Activated T-helper 17 cell treated with anti-CD3 and anti-CD28 coated beads, Interleukin-2, amount 50 U/mL, for 72 hours (primary cell): ENCODE results near the gene TMEM11. TPM values are rescaled to one million over a fixed set of nuclear protein-coding genes. Genes with fewer than 3 reads are reported as not detected.

Experiments used
- ATAC-seq: fragments of 150-1000 bp; cut with Tn5 transposase; replicated peaks from 2 replicates; pipeline ENCODE4 v1.10.0; 2021; ENCODE audit warnings: mild to moderate bottlenecking, moderate library complexity
- H3K27ac Mint-ChIP-seq: one replicate; pipeline ENCODE4 v1.8.0; 2022; ENCODE audit warnings: mixed read lengths
- H3K27me3 Mint-ChIP-seq: one replicate; pipeline ENCODE4 v1.8.0; 2022; ENCODE audit warnings: mixed read lengths
- H3K36me3 Mint-ChIP-seq: one replicate; pipeline ENCODE4 v1.8.0; 2022; ENCODE audit warnings: low read depth, mild to moderate bottlenecking, mixed read lengths
- H3K4me1 Mint-ChIP-seq: one replicate; pipeline ENCODE4 v1.8.0; 2022; ENCODE audit warnings: mixed read lengths
- H3K4me3 Mint-ChIP-seq: one replicate; pipeline ENCODE4 v1.8.0; 2022; ENCODE audit warnings: mild to moderate bottlenecking, mixed read lengths
- H3K9me3 Mint-ChIP-seq: one replicate; pipeline ENCODE4 v1.8.0; 2022; ENCODE audit warnings: mixed read lengths
- total RNA-seq, 2 donors: library from RNA; stranded (reverse); gene quantifications; one replicate each; pipeline ENCODE4 v1.2.3, GENCODE V29; 2022

Gene TMEM11
- total RNA-seq, 2 donors from 2014 or later, result 14.3 to 28.5 TPM

- no peaks in the 10 kb centered on the region for H3K4me1 Mint-ChIP-seq
- H3K36me3 Mint-ChIP-seq, result no peaks in the 10 kb centered on the region
- H3K27me3 Mint-ChIP-seq, result no peaks in the 10 kb centered on the region
- H3K4me3 Mint-ChIP-seq, result no peak overlapping the region
- no peaks in the 10 kb centered on the region for H3K9me3 Mint-ChIP-seq
- ATAC-seq, result no peak
- no peak overlapping the region for H3K27ac Mint-ChIP-seq
Measured at GRCh38 chr17:21247552-21248258, 33.7 kb upstream of the TMEM11 start.

GRCh38 chr17:21246698-21247097 lies 32.7 kb upstream of the TMEM11 start:
- no peak overlapping the region for H3K27ac Mint-ChIP-seq
- no peak for ATAC-seq
- H3K4me3 Mint-ChIP-seq, result no peak overlapping the region
- no peaks in the 10 kb centered on the region for H3K27me3 Mint-ChIP-seq
- H3K4me1 Mint-ChIP-seq, result no peaks in the 10 kb centered on the region
- no peaks in the 10 kb centered on the region for H3K36me3 Mint-ChIP-seq
- H3K9me3 Mint-ChIP-seq, result no peaks in the 10 kb centered on the region

- H3K27ac Mint-ChIP-seq, result no peak overlapping the region
- no peak overlapping the region for H3K4me3 Mint-ChIP-seq
- no peaks in the 10 kb centered on the region for H3K4me1 Mint-ChIP-seq
- no peak for ATAC-seq
- H3K9me3 Mint-ChIP-seq, result no peaks in the 10 kb centered on the region
- H3K27me3 Mint-ChIP-seq, result no peaks in the 10 kb centered on the region
- H3K36me3 Mint-ChIP-seq, result no peaks in the 10 kb centered on the region
Measured at GRCh38 chr17:21245639-21246084, 31.7 kb upstream of the TMEM11 start.

- no peaks in the 10 kb centered on the region for H3K4me1 Mint-ChIP-seq
- ATAC-seq, result no peak
- H3K27me3 Mint-ChIP-seq, result no peaks in the 10 kb centered on the region
- H3K36me3 Mint-ChIP-seq, result no peaks in the 10 kb centered on the region
- H3K4me3 Mint-ChIP-seq, result no peak overlapping the region
- H3K27ac Mint-ChIP-seq, result no peak overlapping the region
- H3K9me3 Mint-ChIP-seq, result no peaks in the 10 kb centered on the region
Measured at GRCh38 chr17:21243516-21244303, 29.7 kb upstream of the TMEM11 start.

GRCh38 chr17:21242780-21243515 lies 29.0 kb upstream of the TMEM11 start:
- Mint-ChIP-seq H3K36me3 (no peaks in the 10 kb centered on the region), H3K9me3 (no peaks in the 10 kb centered on the region), H3K27ac (no peak overlapping the region), H3K4me3 (no peak overlapping the region), H3K27me3 (no peaks in the 10 kb centered on the region), H3K4me1 (no peaks in the 10 kb centered on the region)
- ATAC-seq, result no peak

- no peaks in the 10 kb centered on the region for H3K36me3 Mint-ChIP-seq
- H3K9me3 Mint-ChIP-seq, result no peaks in the 10 kb centered on the region
- H3K27ac Mint-ChIP-seq, result no peak overlapping the region
- H3K27me3 Mint-ChIP-seq, result no peaks in the 10 kb centered on the region
- no peaks in the 10 kb centered on the region for H3K4me1 Mint-ChIP-seq
- no peak overlapping the region for H3K4me3 Mint-ChIP-seq
- no peak for ATAC-seq
Measured at GRCh38 chr17:21242026-21242697, 28.2 kb upstream of the TMEM11 start.

- Mint-ChIP-seq H3K27me3 (no peaks in the 10 kb centered on the region), H3K4me3 (no peak overlapping the region), H3K4me1 (no peaks in the 10 kb centered on the region), H3K9me3 (no peaks in the 10 kb centered on the region), H3K27ac (no peak overlapping the region), H3K36me3 (no peaks in the 10 kb centered on the region)
- no peak for ATAC-seq
Measured at GRCh38 chr17:21241564-21241963, 27.6 kb upstream of the TMEM11 start.

GRCh38 chr17:21240369-21241055 lies 26.6 kb upstream of the TMEM11 start:
- H3K36me3 Mint-ChIP-seq, result no peaks in the 10 kb centered on the region
- no peak overlapping the region for H3K4me3 Mint-ChIP-seq
- H3K27me3 Mint-ChIP-seq, result no peaks in the 10 kb centered on the region
- peaks cover 4% of the 10 kb centered on the region for H3K4me1 Mint-ChIP-seq
- no peak for ATAC-seq
- no peaks in the 10 kb centered on the region for H3K9me3 Mint-ChIP-seq
- H3K27ac Mint-ChIP-seq, result no peak overlapping the region

- H3K27ac Mint-ChIP-seq, result no peak overlapping the region
- H3K36me3 Mint-ChIP-seq, result no peaks in the 10 kb centered on the region
- peaks cover 4% of the 10 kb centered on the region for H3K4me1 Mint-ChIP-seq
- no peak overlapping the region for H3K4me3 Mint-ChIP-seq
- no peak for ATAC-seq
- H3K27me3 Mint-ChIP-seq, result no peaks in the 10 kb centered on the region
- no peaks in the 10 kb centered on the region for H3K9me3 Mint-ChIP-seq
Measured at GRCh38 chr17:21239680-21240368, 25.9 kb upstream of the TMEM11 start.

- Mint-ChIP-seq H3K27me3 (no peaks in the 10 kb centered on the region), H3K9me3 (peaks cover 8% of the 10 kb centered on the region), H3K4me3 (no peak overlapping the region), H3K4me1 (peaks cover 4% of the 10 kb centered on the region), H3K36me3 (no peaks in the 10 kb centered on the region), H3K27ac (peak overlapping the region; percentile 13)
- no peak for ATAC-seq
Measured at GRCh38 chr17:21235921-21236320, 22.0 kb upstream of the TMEM11 start.

GRCh38 chr17:21233581-21234347 lies 19.8 kb upstream of the TMEM11 start:
- Mint-ChIP-seq H3K9me3 (peaks cover 8% of the 10 kb centered on the region), H3K27ac (no peak overlapping the region), H3K36me3 (no peaks in the 10 kb centered on the region), H3K27me3 (no peaks in the 10 kb centered on the region), H3K4me3 (no peak overlapping the region), H3K4me1 (peaks cover 4% of the 10 kb centered on the region)
- no peak for ATAC-seq

GRCh38 chr17:21232033-21232749 lies 18.2 kb upstream of the TMEM11 start:
- Mint-ChIP-seq H3K27me3 (no peaks in the 10 kb centered on the region), H3K4me3 (no peak overlapping the region), H3K4me1 (peaks cover 4% of the 10 kb centered on the region), H3K36me3 (no peaks in the 10 kb centered on the region), H3K9me3 (peaks cover 8% of the 10 kb centered on the region), H3K27ac (peak overlapping the region; percentile 44)
- no peak for ATAC-seq
